Memory B cell (primary cell): ENCODE results near the gene TUBGCP3.

Experiments
- ATAC-seq: fragments of 150-1000 bp; cut with Tn5 transposase; 2 replicates; pipeline ENCODE4 v1.10.0; 2021; ENCODE audit warnings: low read depth, mild to moderate bottlenecking, moderate library complexity
- DNase-seq, 2 donors: peaks; one replicate each; pipeline ENCODE4 v3.0.0; 2022; ENCODE audit warnings: low spot score in 2 of 2
- H3K27ac Mint-ChIP-seq: one replicate; pipeline ENCODE4 v1.8.0; 2022; ENCODE audit warnings: mild to moderate bottlenecking, moderate library complexity, mixed read lengths
- H3K27me3 Mint-ChIP-seq: one replicate; pipeline ENCODE4 v1.8.0; 2022; ENCODE audit warnings: mixed read lengths
- H3K36me3 Mint-ChIP-seq: one replicate; pipeline ENCODE4 v1.8.0; 2022; ENCODE audit warnings: mild to moderate bottlenecking, mixed read lengths
- H3K4me1 Mint-ChIP-seq: one replicate; pipeline ENCODE4 v1.8.0; 2022; ENCODE audit warnings: mixed read lengths
- H3K4me3 Mint-ChIP-seq: one replicate; pipeline ENCODE4 v1.8.0; 2022; ENCODE audit warnings: mild to moderate bottlenecking, moderate library complexity, mixed read lengths
- H3K9me3 Mint-ChIP-seq: one replicate; pipeline ENCODE4 v1.8.0; 2022; ENCODE audit warnings: mixed read lengths

TUBGCP3 gene

DNA sequence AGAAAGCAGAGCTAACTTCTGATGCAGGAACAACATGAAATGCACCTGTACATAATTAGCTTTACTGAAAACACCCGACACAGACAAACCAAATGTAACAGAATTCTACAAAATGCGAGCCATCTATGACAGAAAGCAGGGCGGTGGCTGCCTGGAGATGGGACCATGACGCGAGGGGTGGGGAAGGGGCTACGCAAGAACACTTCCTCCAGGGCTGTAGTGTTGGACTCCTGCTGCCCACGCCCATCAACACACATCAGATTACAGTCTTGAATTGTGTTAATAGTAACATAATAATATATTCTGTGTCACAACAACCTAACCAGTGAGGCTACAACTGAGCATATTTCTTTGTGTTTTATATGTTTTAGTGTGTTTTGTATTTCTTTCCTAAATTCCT lies 108.6 kb downstream of the TUBGCP3 start:
- Mint-ChIP-seq H3K27me3 (no peaks in the 10 kb centered on the region), H3K4me3 (no peak overlapping the region), H3K9me3 (peaks cover 13% of the 10 kb centered on the region), H3K27ac (no peak overlapping the region), H3K4me1 (peaks cover 2% of the 10 kb centered on the region), H3K36me3 (peaks cover 8% of the 10 kb centered on the region)
- no peak for ATAC-seq
- no peak for DNase-seq

DNA sequence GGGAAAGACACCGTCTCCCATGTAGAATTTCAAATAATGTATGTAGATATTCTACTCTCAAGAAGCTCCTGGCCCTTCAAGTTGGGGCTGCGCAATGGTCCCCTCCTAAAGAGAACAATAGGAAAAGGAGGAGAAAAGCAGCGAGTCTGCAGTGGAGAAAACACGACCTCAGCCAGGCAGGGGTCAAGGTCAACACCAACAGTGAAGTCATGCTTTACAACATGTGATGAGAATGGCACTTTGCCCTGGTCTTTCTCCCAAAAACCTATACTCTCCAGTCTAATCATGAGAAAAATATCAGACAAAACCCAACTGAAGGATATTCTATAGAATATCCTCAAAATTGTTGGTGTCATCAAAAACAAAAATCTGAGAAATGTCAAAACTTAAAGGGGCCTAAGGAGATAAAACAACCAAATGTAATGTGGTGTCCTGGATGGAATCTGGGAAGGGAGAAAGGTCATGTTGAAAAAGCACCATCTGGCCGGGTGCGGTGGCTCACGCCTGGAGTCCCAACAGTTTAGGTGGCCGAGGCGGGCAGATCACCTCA lies 110.8 kb downstream of the TUBGCP3 start:
- Mint-ChIP-seq H3K27ac (no peak overlapping the region), H3K4me1 (peaks cover under 1% of the 10 kb centered on the region), H3K27me3 (no peaks in the 10 kb centered on the region), H3K36me3 (peaks cover 7% of the 10 kb centered on the region), H3K4me3 (no peak overlapping the region), H3K9me3 (peaks cover 7% of the 10 kb centered on the region)
- ATAC-seq (no peak), DNase-seq (no peak)

DNA sequence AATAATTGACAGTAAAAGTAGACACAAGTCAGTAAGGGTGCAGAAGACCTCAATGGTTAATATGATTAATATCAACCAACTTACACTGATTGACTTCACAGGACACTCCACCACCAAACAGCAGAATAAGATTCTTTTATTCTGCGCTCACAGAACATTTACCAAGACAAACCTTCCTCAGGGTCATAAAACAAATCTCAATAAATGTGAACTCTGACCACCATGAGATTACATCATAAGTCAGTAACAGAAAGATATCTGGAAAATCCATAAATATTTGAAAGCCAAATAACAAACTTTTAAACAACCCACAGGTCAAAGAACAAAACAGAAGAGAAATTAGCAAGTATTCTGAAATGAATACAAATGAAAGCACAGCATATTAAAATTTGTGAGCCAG lies 112.1 kb downstream of the TUBGCP3 start:
- Mint-ChIP-seq H3K27ac (no peak overlapping the region), H3K36me3 (peaks cover 9% of the 10 kb centered on the region), H3K4me1 (no peaks in the 10 kb centered on the region), H3K9me3 (peaks cover 6% of the 10 kb centered on the region), H3K4me3 (no peak overlapping the region), H3K27me3 (no peaks in the 10 kb centered on the region)
- DNase-seq (no peak), ATAC-seq (no peak)

DNA sequence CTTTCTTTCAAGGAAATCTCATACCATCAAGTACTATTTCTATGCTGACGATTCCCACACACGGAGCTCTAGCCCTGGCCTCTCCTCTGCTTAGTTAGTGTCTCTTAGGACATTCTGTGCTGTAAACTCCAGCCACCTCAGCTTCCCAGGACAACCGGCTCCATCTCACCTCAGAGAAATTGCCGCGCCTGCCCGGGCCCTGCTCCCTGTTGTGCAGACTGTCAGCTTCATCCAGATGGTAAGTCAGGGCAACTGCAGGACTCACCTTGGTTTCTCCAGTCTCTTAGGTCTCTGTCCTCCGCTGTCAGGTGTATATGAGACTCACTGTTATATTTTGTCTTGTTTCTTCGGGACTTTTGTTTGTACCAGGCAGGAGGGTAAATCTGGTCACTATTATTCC lies 113.1 kb downstream of the TUBGCP3 start:
- DNase-seq (no peak), ATAC-seq (no peak)
- Mint-ChIP-seq H3K27ac (no peak overlapping the region), H3K27me3 (no peaks in the 10 kb centered on the region), H3K4me3 (no peak overlapping the region), H3K4me1 (no peaks in the 10 kb centered on the region), H3K36me3 (peaks cover 9% of the 10 kb centered on the region), H3K9me3 (peaks cover 4% of the 10 kb centered on the region)

DNA sequence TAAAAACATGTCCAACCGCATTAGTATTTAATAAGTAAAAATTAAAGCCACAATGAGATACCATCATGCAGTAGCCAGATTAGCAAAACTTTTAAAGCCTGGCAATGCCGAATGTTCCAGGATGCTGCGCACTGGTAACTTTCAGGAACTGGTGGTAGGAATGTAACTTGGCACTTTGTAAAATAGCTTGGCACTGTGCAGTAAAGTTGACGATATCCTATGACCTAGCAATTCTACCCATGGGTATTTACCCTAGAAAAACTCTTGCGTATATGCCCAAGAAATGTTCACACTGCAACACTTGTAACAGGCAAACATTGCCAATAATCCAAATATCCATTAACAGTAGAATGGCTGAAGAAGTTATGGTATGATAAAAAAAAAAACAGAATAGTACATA lies 114.1 kb downstream of the TUBGCP3 start:
- H3K27me3 Mint-ChIP-seq, result no peaks in the 10 kb centered on the region
- no peak for ATAC-seq
- no peak overlapping the region for H3K4me3 Mint-ChIP-seq

DNA sequence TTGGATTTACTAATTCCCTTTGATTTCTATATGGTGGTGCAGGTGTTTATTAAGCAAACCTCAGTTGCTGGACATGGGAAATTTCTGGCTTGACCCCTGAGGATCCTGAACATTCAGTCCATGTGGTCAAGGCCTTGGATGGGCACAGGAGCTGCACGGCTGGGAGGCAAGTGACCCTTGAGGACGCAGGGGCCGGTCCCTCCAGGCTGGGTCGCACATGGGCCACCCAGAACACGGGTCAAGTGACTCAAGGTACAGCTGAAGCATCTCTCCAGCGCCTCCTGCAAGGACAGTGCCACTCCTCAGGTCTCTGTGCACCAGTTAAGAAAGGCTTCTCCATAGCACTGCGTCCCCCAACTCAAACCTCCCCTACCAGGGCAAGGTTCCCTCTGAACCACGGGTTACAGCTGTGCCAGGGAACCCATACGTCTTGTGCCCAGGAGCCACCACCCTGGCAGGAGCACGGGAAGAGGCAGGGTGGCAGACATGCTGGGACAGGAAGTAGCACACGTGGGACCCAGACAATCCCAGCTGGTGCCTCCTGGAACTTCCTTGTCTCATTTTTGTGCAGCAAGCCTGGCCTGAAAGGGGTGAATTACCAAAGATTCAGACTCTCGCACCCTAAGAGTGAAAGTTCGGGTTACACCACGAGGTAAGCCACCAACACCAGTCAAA lies 118.7 kb downstream of the TUBGCP3 start:
- no peak for ATAC-seq
- H3K27ac Mint-ChIP-seq, result no peak overlapping the region
- DNase-seq, result no peak

More for the DNA sequence above, 114.1 kb downstream of the TUBGCP3 start:
- DNase-seq, result no peak
- H3K36me3 Mint-ChIP-seq, result peaks cover 9% of the 10 kb centered on the region
- no peak overlapping the region for H3K27ac Mint-ChIP-seq
- peaks cover 4% of the 10 kb centered on the region for H3K9me3 Mint-ChIP-seq
- no peaks in the 10 kb centered on the region for H3K4me1 Mint-ChIP-seq

DNA sequence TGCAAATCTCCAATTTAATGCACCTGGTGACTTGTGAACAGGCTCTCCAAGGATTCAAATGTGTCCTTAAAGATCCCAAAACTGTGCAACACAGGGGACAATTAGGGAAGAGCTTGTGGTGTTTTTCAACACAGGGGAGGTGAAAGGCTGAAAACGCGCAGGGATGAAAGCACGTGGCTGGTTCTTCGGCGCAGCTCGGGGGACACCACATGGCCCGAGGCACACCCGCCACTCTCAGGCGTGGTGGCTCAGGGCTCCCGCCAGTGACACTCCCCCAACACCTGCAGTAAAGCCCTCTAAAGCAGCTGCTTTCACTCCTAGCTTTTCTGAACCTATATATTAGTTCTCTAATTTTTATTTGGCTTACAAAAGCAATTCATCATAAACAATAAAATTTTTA lies 119.9 kb downstream of the TUBGCP3 start:
- Mint-ChIP-seq H3K27me3 (peaks cover 2% of the 10 kb centered on the region), H3K4me1 (no peaks in the 10 kb centered on the region), H3K36me3 (peaks cover 8% of the 10 kb centered on the region), H3K9me3 (peaks cover 3% of the 10 kb centered on the region), H3K4me3 (no peak overlapping the region), H3K27ac (no peak overlapping the region)
- no peak for ATAC-seq
- DNase-seq, result no peak

More for the DNA sequence above, 118.7 kb downstream of the TUBGCP3 start:
- H3K27me3 Mint-ChIP-seq, result no peaks in the 10 kb centered on the region
- H3K4me3 Mint-ChIP-seq, result no peak overlapping the region
- peaks cover 7% of the 10 kb centered on the region for H3K36me3 Mint-ChIP-seq
- no peaks in the 10 kb centered on the region for H3K4me1 Mint-ChIP-seq
- H3K9me3 Mint-ChIP-seq, result peaks cover 1% of the 10 kb centered on the region

DNA sequence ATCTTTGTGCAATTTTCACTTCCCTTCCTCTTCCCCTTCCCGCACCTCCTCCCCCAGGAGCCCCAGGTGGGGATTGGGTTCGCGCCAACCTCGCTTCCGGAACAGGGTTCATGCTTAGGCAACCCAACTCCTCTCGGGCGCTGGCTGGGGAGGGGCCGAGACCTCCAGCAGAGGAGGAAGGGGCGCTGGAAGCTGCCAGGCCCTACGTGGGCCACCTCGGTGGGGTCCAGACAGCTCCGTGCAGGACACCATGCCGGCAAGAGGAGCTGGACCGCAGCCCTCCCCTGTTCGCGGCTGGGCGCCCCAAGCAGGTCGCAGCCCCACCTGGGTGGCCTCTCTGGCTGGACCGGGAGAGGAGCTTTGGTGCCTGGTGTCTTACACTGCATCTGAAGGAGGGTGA lies 120.7 kb downstream of the TUBGCP3 start:
- Mint-ChIP-seq H3K27ac (no peak overlapping the region), H3K36me3 (peaks cover 8% of the 10 kb centered on the region), H3K4me1 (no peaks in the 10 kb centered on the region), H3K4me3 (no peak overlapping the region), H3K27me3 (peaks cover 2% of the 10 kb centered on the region), H3K9me3 (peaks cover 6% of the 10 kb centered on the region)
- DNase-seq, result no peak
- no peak for ATAC-seq

DNA sequence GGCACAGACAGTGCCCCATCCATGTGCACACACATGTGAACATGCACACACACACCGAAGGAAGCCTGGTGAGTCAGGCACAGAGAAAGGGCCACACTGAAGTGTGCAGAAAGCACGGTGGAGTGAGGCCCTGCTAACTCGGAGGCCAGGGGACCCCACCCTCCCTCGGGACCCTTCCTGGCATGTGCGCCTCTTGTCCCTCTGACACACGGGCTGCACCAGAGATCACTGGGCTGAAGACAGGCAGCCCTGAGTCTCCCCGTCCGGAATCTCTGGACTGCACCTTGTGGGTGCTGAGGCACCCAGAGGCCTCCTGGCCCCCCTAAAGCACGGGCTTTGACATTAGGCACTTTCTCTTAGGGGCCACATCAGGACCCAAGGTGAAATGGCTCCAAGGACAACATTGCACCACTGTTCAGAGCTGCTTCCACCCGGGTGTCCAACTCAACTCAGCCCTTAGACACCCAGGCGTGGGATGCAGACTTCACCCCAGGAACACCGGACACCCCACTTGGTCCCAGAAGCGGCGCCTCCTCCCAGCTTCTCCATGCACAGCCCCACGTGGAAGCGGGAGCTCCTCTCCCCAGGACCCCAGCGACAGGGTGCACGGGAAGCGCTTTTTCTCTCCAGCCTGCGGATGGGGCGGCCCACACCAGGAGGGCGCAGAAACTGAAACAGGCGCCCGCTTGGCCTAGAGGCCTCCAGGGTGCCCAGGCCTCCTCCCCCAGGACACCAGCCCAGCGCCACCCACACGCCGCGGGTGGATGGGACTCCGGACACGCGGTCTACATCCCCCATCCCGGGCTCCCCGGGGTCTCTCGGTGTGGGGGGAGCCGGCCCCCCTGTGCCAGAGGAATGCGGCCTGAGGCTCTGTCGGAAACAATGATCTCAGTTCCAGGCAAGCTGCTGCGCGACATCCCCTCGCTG lies 121.6 kb downstream of the TUBGCP3 start:
- Mint-ChIP-seq H3K27ac (no peak overlapping the region), H3K27me3 (peaks cover 2% of the 10 kb centered on the region), H3K36me3 (peaks cover 8% of the 10 kb centered on the region), H3K4me3 (no peak overlapping the region), H3K4me1 (no peaks in the 10 kb centered on the region), H3K9me3 (peaks cover 5% of the 10 kb centered on the region)
- ATAC-seq (no peak), DNase-seq (no peak)

DNA sequence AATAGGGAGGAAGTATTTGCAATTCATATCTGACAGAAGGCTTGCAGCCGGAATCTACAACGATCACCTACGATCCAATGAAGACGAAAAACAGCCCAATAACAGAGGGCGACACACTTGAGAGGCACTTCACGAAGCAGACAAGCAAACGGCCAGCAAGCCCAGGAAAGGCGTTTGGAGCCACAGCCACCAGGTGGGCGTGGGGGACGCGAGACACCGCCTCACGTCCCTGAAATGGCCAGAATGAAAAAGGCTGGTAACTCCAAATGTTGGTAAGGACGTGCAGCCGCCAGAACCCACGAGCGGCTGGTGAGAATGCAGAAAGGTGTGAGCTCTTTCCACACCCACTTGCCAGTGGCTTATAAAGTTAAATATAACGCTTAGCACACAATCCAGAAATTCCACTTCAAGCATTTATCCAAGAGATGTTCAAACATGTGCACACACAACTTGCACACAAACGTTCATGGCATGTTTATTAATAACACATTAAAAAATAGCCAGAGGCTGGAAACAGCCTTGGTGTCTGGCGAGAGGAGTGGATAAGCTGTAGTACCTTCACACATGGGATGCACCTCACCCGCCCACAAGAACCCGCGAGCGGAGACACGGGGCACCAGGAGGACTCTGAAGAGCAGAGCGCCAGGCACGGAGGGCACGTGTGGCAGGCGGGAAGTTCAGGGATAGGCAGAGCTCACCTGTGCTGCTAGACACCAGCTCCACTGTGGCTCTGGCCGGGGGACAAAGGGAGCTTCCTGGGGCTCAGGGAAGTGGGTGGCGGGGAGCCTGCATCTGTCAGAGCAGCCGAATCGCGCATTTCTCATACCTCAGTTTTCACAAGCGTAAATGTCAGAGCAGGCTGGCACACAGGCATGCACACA lies 122.5 kb downstream of the TUBGCP3 start:
- ATAC-seq, result no peak
- H3K27me3 Mint-ChIP-seq, result peaks cover 2% of the 10 kb centered on the region
- no peak overlapping the region for H3K27ac Mint-ChIP-seq
- no peak for DNase-seq
- H3K36me3 Mint-ChIP-seq, result peaks cover 10% of the 10 kb centered on the region
- peaks cover 5% of the 10 kb centered on the region for H3K9me3 Mint-ChIP-seq
- H3K4me3 Mint-ChIP-seq, result no peak overlapping the region
- H3K4me1 Mint-ChIP-seq, result no peaks in the 10 kb centered on the region

DNA sequence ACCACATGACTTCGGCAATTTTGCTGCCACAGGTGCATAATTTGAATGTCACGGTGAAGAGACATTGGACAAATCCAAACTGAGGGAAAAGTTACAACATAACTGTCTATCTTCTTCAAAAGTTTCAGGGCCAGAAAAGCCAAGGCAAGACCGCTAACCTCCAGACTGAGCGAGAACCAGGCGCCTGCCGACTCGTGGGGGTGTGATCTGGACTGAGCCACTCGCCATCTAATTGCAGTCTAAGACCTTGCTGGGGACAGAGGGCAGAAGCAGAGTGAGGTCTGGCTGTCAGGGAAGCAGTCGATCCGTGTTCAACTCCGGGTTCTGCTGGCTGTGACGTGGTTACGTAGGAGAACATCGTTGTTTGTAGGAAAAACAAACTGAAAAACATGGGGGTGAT lies 123.2 kb downstream of the TUBGCP3 start:
- H3K27me3 Mint-ChIP-seq, result peaks cover 2% of the 10 kb centered on the region
- H3K9me3 Mint-ChIP-seq, result peaks cover 8% of the 10 kb centered on the region
- H3K27ac Mint-ChIP-seq, result no peak overlapping the region
- no peaks in the 10 kb centered on the region for H3K4me1 Mint-ChIP-seq
- no peak for ATAC-seq
- DNase-seq, result no peak
- peaks cover 10% of the 10 kb centered on the region for H3K36me3 Mint-ChIP-seq
- H3K4me3 Mint-ChIP-seq, result no peak overlapping the region

DNA sequence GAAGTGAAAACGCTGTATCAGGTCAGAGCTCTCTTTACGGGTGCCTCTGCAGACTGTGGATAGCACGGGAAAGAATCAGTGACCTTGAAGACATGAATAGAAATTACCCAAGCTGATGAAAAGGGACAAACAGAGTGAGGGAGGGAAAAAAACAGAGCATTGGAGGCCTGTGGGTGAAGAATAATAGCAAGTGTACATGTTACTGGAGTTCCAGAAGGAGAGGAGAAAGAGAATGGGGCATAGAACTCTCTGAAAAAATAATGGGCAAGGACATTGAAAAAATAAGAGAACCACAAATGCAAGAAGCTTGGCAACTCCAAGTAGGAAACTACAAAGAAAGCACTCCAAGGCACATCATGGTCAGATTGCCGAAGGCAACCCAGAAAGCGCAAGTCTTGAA lies 125.5 kb downstream of the TUBGCP3 start:
- no peak for DNase-seq
- Mint-ChIP-seq H3K27me3 (peaks cover 4% of the 10 kb centered on the region), H3K36me3 (peaks cover 13% of the 10 kb centered on the region), H3K27ac (no peak overlapping the region), H3K4me1 (no peaks in the 10 kb centered on the region), H3K4me3 (no peak overlapping the region), H3K9me3 (peaks cover 15% of the 10 kb centered on the region)
- ATAC-seq, result no peak

DNA sequence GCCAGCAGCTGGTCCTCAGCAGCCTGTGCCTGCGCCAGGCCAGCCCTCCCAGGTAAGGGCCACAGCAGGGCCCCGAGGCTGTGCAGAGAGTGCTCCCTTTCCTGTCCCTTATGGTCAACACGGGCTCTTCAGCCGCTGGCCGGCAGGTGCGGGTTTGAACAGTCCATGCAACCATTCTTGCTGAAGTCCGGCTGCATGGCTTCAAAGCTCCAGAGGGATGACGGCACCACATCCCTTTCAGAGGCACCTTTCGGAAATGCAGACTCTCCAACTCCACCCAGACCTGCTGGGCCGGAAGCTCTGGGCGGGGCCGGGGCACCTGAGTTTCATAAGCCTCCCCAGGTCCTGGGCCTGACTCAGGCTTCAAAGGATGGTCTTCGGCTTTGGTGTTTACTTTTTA lies 130.5 kb downstream of the TUBGCP3 start:
- peaks cover 2% of the 10 kb centered on the region for H3K27me3 Mint-ChIP-seq
- no peaks in the 10 kb centered on the region for H3K4me1 Mint-ChIP-seq
- peaks cover 13% of the 10 kb centered on the region for H3K9me3 Mint-ChIP-seq
- peaks cover 10% of the 10 kb centered on the region for H3K36me3 Mint-ChIP-seq
- DNase-seq, result no peak
- no peak for ATAC-seq
- H3K27ac Mint-ChIP-seq, result no peak overlapping the region
- H3K4me3 Mint-ChIP-seq, result no peak overlapping the region
